GM12801 (cell line): ENCODE measurements around the gene KPTN.

Source experiments
- TF ChIP-seq, protein P1 (sequence below): IDR thresholded peaks from one replicate; pipeline ENCODE4 v1.5.1; 2011; ENCODE audit warnings: control low read depth; ENCODE audit not compliant: insufficient read length; ENCODE audit errors: extremely low read depth

Gene KPTN

DNA sequence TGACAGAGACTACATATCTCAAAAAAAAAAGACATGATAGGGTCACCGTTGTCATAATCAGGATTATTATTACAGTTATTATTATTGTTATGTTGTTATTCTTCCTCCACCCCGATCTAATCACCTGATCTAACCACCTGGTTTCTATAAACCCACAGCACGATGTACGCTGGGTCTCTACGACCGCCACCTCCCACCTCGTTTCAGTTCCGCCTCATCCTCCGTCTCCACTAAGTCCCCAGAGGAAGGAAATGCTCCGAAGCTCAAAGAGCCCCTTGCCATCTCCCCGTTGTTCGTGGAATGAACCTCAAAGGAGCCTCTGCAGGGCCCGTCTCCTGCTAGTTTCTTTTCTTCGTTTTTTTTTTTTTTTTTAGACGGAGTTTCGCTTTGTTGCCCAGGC is 48.8 kb downstream of the KPTN start:
- TF ChIP-seq, protein P1, sequence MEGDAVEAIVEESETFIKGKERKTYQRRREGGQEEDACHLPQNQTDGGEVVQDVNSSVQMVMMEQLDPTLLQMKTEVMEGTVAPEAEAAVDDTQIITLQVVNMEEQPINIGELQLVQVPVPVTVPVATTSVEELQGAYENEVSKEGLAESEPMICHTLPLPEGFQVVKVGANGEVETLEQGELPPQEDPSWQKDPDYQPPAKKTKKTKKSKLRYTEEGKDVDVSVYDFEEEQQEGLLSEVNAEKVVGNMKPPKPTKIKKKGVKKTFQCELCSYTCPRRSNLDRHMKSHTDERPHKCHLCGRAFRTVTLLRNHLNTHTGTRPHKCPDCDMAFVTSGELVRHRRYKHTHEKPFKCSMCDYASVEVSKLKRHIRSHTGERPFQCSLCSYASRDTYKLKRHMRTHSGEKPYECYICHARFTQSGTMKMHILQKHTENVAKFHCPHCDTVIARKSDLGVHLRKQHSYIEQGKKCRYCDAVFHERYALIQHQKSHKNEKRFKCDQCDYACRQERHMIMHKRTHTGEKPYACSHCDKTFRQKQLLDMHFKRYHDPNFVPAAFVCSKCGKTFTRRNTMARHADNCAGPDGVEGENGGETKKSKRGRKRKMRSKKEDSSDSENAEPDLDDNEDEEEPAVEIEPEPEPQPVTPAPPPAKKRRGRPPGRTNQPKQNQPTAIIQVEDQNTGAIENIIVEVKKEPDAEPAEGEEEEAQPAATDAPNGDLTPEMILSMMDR: no peak

GRCh38 chr19:47434088-47434487 is 49.9 kb downstream of the KPTN start:
- TF ChIP-seq, protein P1: no peak

GRCh38 chr19:47433121-47433520 is 50.9 kb downstream of the KPTN start:
- TF ChIP-seq, protein P1: no peak

DNA sequence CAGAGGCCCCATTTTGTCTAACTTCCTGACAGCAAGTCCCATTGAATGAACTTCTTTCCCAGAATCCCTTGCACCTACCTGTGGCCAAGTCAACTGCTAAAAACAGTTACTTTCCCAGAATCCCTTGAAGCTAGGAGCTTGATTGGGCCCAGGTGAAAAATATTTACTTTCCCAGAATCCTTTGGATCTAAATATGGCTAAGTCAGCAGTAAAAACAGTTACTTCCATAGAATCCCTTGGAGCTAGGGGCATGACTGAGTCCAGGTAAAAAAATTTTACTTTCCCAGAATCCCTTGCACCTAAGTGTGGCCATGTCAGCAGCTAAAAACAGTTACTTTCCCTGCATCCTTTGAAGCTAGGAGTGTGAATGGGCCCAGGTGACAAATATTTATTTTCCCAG is 51.5 kb downstream of the KPTN start:
- TF ChIP-seq, protein P1: no peak

DNA sequence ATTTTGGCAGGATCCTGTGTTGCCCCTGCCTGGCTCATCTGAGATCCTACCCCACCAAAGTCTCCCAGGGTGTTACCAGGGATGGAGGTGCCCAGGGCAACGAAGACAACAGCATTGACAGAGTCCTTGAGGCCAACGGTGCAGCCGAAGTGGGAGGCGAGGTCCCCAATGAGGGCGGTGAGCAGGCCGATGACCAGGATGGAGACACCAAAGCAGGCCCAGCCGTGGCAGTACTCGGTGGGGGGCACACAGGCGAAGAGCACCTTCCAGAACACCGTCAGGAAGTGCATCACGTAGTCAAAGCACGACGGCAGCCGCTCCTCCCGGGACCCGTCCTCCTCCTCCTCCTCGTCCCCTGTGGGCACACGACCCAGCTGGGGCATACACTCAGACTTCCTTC is 51.9 kb downstream of the KPTN start:
- TF ChIP-seq, protein P1: no peak

GRCh38 chr19:47430041-47430802 is 53.8 kb downstream of the KPTN start:
- TF ChIP-seq, protein P1: no peak

- TF ChIP-seq, protein P1: no peak
These were observed 54.8 kb downstream of the KPTN start for GRCh38 chr19:47429140-47429793.
